Spleen (tissue), 7 donors: ENCODE results near the gene UBQLN1.

ENCODE experiments used
- POLR2A ChIP-seq, 3 donors: fragments of 450-650 bp; IDR thresholded peaks; one replicate each; pipeline ENCODE4 v1.5.1; 2017; ENCODE audit warnings: antibody characterized with exemption in 3 of 3, mild to moderate bottlenecking in 1 of 3
- POLR2AphosphoS5 ChIP-seq, 3 donors: sonication (generic); formaldehyde crosslinking; IDR thresholded peaks; one replicate each; pipeline ENCODE4 v1.5.1; 2017; ENCODE audit warnings: antibody characterized with exemption in 3 of 3
- TF ChIP-seq, protein P1 (sequence below), 11 experiments: fragments of 200-600 bp in 7 of 11; fragments of 450-650 bp in 4 of 11; sonication (generic) in 4 of 11; IDR thresholded peaks in 8 of 11; conservative IDR thresholded peaks in 3 of 11; 1 replicate in 7 of 11; 2 replicates in 4 of 11; pipeline versions ENCODE4 v1.4.0 to v1.8.0; 2016 to 2021; ENCODE audit warnings: antibody characterized with exemption in 11 of 11, inconsistent platforms in 4 of 11, mild to moderate bottlenecking in 1 of 11
- donor health status: DM: no; HTN: no; CAD: no; lungs with moderate emphysema.
- donor health status: DM: no; HTN: no; CAD: no.
- donor health status: DM: no; HTN: no; CAD: no.

DNA sequence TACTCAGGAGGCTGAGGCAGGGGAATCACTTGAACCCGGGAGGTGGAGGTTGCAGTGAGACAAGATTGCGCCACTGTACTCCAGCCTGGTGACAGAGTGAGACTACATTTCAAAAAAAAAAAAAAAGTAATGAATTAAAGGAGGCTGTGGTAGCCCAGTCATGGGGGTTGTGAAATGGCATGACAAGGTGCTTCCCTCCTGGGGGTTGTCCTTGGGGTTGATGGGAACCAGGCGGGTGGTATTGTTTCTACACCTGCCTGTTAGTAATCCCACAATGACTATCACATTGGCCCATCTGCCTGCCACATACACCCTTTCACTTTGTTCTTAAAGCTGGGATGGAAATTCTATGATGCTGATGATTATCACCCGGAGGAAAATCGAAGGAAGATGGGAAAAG lies 79.2 kb downstream of the UBQLN1 start:
- TF ChIP-seq POLR2A (IDR thresholded peaks at IDR 0.05) (no peak), POLR2AphosphoS5 (IDR thresholded peaks at IDR 0.05) (no peak)
- TF ChIP-seq, protein P1, sequence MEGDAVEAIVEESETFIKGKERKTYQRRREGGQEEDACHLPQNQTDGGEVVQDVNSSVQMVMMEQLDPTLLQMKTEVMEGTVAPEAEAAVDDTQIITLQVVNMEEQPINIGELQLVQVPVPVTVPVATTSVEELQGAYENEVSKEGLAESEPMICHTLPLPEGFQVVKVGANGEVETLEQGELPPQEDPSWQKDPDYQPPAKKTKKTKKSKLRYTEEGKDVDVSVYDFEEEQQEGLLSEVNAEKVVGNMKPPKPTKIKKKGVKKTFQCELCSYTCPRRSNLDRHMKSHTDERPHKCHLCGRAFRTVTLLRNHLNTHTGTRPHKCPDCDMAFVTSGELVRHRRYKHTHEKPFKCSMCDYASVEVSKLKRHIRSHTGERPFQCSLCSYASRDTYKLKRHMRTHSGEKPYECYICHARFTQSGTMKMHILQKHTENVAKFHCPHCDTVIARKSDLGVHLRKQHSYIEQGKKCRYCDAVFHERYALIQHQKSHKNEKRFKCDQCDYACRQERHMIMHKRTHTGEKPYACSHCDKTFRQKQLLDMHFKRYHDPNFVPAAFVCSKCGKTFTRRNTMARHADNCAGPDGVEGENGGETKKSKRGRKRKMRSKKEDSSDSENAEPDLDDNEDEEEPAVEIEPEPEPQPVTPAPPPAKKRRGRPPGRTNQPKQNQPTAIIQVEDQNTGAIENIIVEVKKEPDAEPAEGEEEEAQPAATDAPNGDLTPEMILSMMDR (IDR thresholded peaks at IDR 0.05 in 8 of 11, conservative IDR thresholded peaks at IDR 0.05 in 3 of 11): no peak
